Measurements from ENCODE around the gene TMED10. TPM values are rescaled to one million over a fixed set of nuclear protein-coding genes. Genes with fewer than 3 reads are reported as not detected.
"Not testable (repeated sequence)": the region's sequence is repeated elsewhere in the genome, so short reads cannot be mapped to it uniquely, and the experiment has no call there.

Gene TMED10
- total RNA-seq, 2 donors from 2014 or later, result 271 to 327 TPM

GRCh38 chr14:75167325-75167724, 9.1 kb downstream of the TMED10 start:
- DNase-seq, result no peak

GRCh38 chr14:75165586-75166391, 10.6 kb downstream of the TMED10 start:
- ATAC-seq, result peak in 1 of 2 donors; percentile 52
- no peak for DNase-seq
- intact Hi-C loops (cut with DNase I), result no loop called here

More at GRCh38 chr14:75167325-75167724, 9.1 kb downstream of the TMED10 start:
- no peak for ATAC-seq
- intact Hi-C loops (cut with DNase I), result no loop called here

GRCh38 chr14:75164809-75165208, 11.6 kb downstream of the TMED10 start:
- intact Hi-C loops (cut with DNase I), result no loop called here
- ATAC-seq, result no peak

GRCh38 chr14:75163677-75164076, 12.7 kb downstream of the TMED10 start:
- ATAC-seq, result no peak
- intact Hi-C loops (cut with DNase I), result no loop called here
- no peak for DNase-seq

More at GRCh38 chr14:75164809-75165208, 11.6 kb downstream of the TMED10 start:
- DNase-seq, result no peak

- intact Hi-C loops (cut with DNase I), result no loop called here
- no peak for DNase-seq
- no peak for ATAC-seq
These were observed 13.8 kb downstream of the TMED10 start for GRCh38 chr14:75162631-75163030.

GRCh38 chr14:75158843-75159614, 17.4 kb downstream of the TMED10 start:
- intact Hi-C loops (cut with DNase I), result no loop called here
- peak in 1 of 2 donors; percentile 41 for ATAC-seq

GRCh38 chr14:75156901-75157300, 19.5 kb downstream of the TMED10 start:
- ATAC-seq, result no peak
- DNase-seq, result no peak
- intact Hi-C loops (cut with DNase I), result no loop called here

More at GRCh38 chr14:75158843-75159614, 17.4 kb downstream of the TMED10 start:
- no peak for DNase-seq

GRCh38 chr14:75156111-75156510, 20.3 kb downstream of the TMED10 start:
- no peak for ATAC-seq
- no peak for DNase-seq
- intact Hi-C loops (cut with DNase I), result no loop called here

- ATAC-seq (no peak), DNase-seq (no peak)
- intact Hi-C loops (cut with DNase I), result no loop called here
These were observed 21.2 kb downstream of the TMED10 start for GRCh38 chr14:75155169-75155568.

GRCh38 chr14:75153295-75153694, 23.1 kb downstream of the TMED10 start:
- intact Hi-C loops (cut with DNase I), result no loop called here
- ATAC-seq (no peak), DNase-seq (no peak)

- ATAC-seq, result no peak
- DNase-seq, result no peak
- intact Hi-C loops (cut with DNase I), result no loop called here
These were observed 24.6 kb downstream of the TMED10 start for GRCh38 chr14:75151851-75152250.

- DNase-seq; intact Hi-C loops (cut with DNase I); ATAC-seq: not testable (repeated sequence)
These were observed 25.8 kb downstream of the TMED10 start for GRCh38 chr14:75150637-75151036.

GRCh38 chr14:75150150-75150549, 26.3 kb downstream of the TMED10 start:
- no peak for ATAC-seq
- no peak for DNase-seq
- intact Hi-C loops (cut with DNase I), result no loop called here

- intact Hi-C loops (cut with DNase I), result no loop called here
- DNase-seq, result peak; percentile 84
- peak; percentile 91 to 92 for ATAC-seq
These were observed 28.9 kb downstream of the TMED10 start for GRCh38 chr14:75147423-75148071.

- DNase-seq, result no peak
- ATAC-seq, result peak; percentile 15 to 27
- intact Hi-C loops (cut with DNase I), result no loop called here
These were observed 31.5 kb downstream of the TMED10 start for GRCh38 chr14:75144944-75145343.

GRCh38 chr14:75143761-75144527, 32.5 kb downstream of the TMED10 start:
- DNase-seq, result no peak
- ATAC-seq, result no peak
- intact Hi-C loops (cut with DNase I), result no loop called here

GRCh38 chr14:75142494-75142893, 33.9 kb downstream of the TMED10 start:
- ATAC-seq, result no peak
- no peak for DNase-seq
- intact Hi-C loops (cut with DNase I), result no loop called here

- no peak for DNase-seq
- no peak for ATAC-seq
- intact Hi-C loops (cut with DNase I), result no loop called here
These were observed 34.4 kb downstream of the TMED10 start for GRCh38 chr14:75141967-75142366.

GRCh38 chr14:75141062-75141461, 35.4 kb downstream of the TMED10 start:
- ATAC-seq (no peak), DNase-seq (no peak)
- intact Hi-C loops (cut with DNase I), result no loop called here

All from left cardiac atrium (tissue), 4 donors.